ENCODE data around the gene MYLK4. TPM values are rescaled to one million over a fixed set of nuclear protein-coding genes. Genes with fewer than 3 reads are reported as not detected.

MYLK4 gene
- total and polyA plus RNA-seq, 8 donors, result 0.12 to 1.3 (median 0.43) TPM; not detected in 3

- WGBS, 5 donors, result 90 to 95% (median 92%) methylated on average over 3 of the region's 3 CpGs
- intact Hi-C loops (cut with DNase I; ENCODE audit: low total_unique reads), result loop anchor here (10.0 kb wide), 1 partner anchor 1161 kb away; no protein-coding TSS in a partner anchor
- Histone ChIP-seq H3K36me3 (no peaks in the 10 kb centered on the region), H3K4me1 (peaks cover 0 to 20% (median 0%) of the 10 kb centered on the region in 4 donors), H3K27me3 (no peaks in the 10 kb centered on the region), H3K9me3 (no peaks in the 10 kb centered on the region), H3K4me3 (no peak overlapping the region), H3K27ac (no peak overlapping the region)
- no peak for DNase-seq
- TF ChIP-seq POLR2A (IDR thresholded peaks at IDR 0.05), result no peak
- no peak for TF ChIP-seq POLR2AphosphoS5 (IDR thresholded peaks at IDR 0.05)
These were observed 4.7 kb upstream of the MYLK4 start for GRCh38 chr6:2755456-2755855.

- Histone ChIP-seq H3K4me1 (peaks cover 0 to 25% (median under 1%) of the 10 kb centered on the region in 4 donors), H3K4me3 (no peak overlapping the region), H3K27ac (no peak overlapping the region), H3K36me3 (no peaks in the 10 kb centered on the region), H3K27me3 (no peaks in the 10 kb centered on the region), H3K9me3 (no peaks in the 10 kb centered on the region)
- intact Hi-C loops (cut with DNase I; ENCODE audit: low total_unique reads), result loop anchor here (10.0 kb wide), 1 partner anchor 1160 kb away; no protein-coding TSS in a partner anchor
- TF ChIP-seq POLR2AphosphoS5 (IDR thresholded peaks at IDR 0.05), result no peak
- no peak for TF ChIP-seq POLR2A (IDR thresholded peaks at IDR 0.05)
- no peak for TF ChIP-seq EP300 (IDR thresholded peaks at IDR 0.05)
- WGBS, 5 donors, result 88 to 95% (median 92%) methylated on average over 1 of the region's 1 CpG
- DNase-seq, result no peak
These were observed 4.2 kb upstream of the MYLK4 start for GRCh38 chr6:2754911-2755310.

GRCh38 chr6:2754393-2754792 is 3.7 kb upstream of the MYLK4 start:
- intact Hi-C loops (cut with DNase I; ENCODE audit: low total_unique reads), result loop anchor here (10.0 kb wide), 1 partner anchor 1160 kb away; no protein-coding TSS in a partner anchor
- Histone ChIP-seq H3K4me3 (no peak overlapping the region), H3K27ac (no peak overlapping the region), H3K9me3 (no peaks in the 10 kb centered on the region), H3K4me1 (peaks cover 0 to 28% (median 3%) of the 10 kb centered on the region in 4 donors), H3K36me3 (no peaks in the 10 kb centered on the region), H3K27me3 (no peaks in the 10 kb centered on the region)
- WGBS, 5 donors, result 58 to 83% (median 59%) methylated on average over 3 of the region's 3 CpGs
- DNase-seq, result no peak
- TF ChIP-seq POLR2AphosphoS5 (IDR thresholded peaks at IDR 0.05), result no peak
- TF ChIP-seq EP300 (IDR thresholded peaks at IDR 0.05), result no peak
- no peak for TF ChIP-seq CTCF (IDR thresholded peaks at IDR 0.05)
- no peak for TF ChIP-seq POLR2A (IDR thresholded peaks at IDR 0.05)

GRCh38 chr6:2753743-2754142 is 3.0 kb upstream of the MYLK4 start:
- TF ChIP-seq EP300 (IDR thresholded peaks at IDR 0.05) (no peak), CTCF (IDR thresholded peaks at IDR 0.05) (no peak), POLR2A (IDR thresholded peaks at IDR 0.05) (no peak), POLR2AphosphoS5 (IDR thresholded peaks at IDR 0.05) (no peak)
- Histone ChIP-seq H3K9me3 (no peaks in the 10 kb centered on the region), H3K36me3 (no peaks in the 10 kb centered on the region), H3K27me3 (no peaks in the 10 kb centered on the region), H3K27ac (no peak overlapping the region), H3K4me1 (peaks cover 0 to 28% (median 3%) of the 10 kb centered on the region in 4 donors), H3K4me3 (no peak overlapping the region)
- intact Hi-C loops (cut with DNase I; ENCODE audit: low total_unique reads), result loop anchor here (10.0 kb wide), 1 partner anchor 1159 kb away; no protein-coding TSS in a partner anchor
- no peak for DNase-seq

GRCh38 chr6:2753110-2753489 is 2.4 kb upstream of the MYLK4 start:
- WGBS, 5 donors, result 32 to 57% (median 46%) methylated on average over 7 of the region's 7 CpGs
- DNase-seq, result no peak
- intact Hi-C loops (cut with DNase I; ENCODE audit: low total_unique reads), result loop anchor here (10.0 kb wide), 1 partner anchor 1158 kb away; no protein-coding TSS in a partner anchor
- H3K27ac ChIP-seq, result no peak overlapping the region
- no peak for TF ChIP-seq POLR2AphosphoS5 (IDR thresholded peaks at IDR 0.05)
- TF ChIP-seq EP300 (IDR thresholded peaks at IDR 0.05), result no peak
- no peak for TF ChIP-seq CTCF (IDR thresholded peaks at IDR 0.05)
- no peak for TF ChIP-seq POLR2A (IDR thresholded peaks at IDR 0.05)
- H3K9me3 ChIP-seq, result no peaks in the 10 kb centered on the region
- H3K36me3 ChIP-seq, result no peaks in the 10 kb centered on the region
- H3K4me1 ChIP-seq, result peaks cover 0 to 28% (median 3%) of the 10 kb centered on the region in 4 donors
- H3K4me3 ChIP-seq, result no peak overlapping the region
- no peaks in the 10 kb centered on the region for H3K27me3 ChIP-seq
